H1 (cell line): ENCODE measurements around the gene SCNM1. TPM values are rescaled to one million over a fixed set of nuclear protein-coding genes. Genes with fewer than 3 reads are reported as not detected.

Experiments
- CTCF ChIA-PET: fragments of 300-600 bp; sonication (Branson Sonifier 250); formaldehyde crosslinking; loops from one replicate; lab custom pipeline; 2021; ENCODE audit not compliant: partially characterized antibody; lab: Charles Lee
- POLR2A ChIA-PET: fragments of 300-600 bp; sonication (Branson Sonifier 250); formaldehyde crosslinking; loops from one replicate; lab custom pipeline; 2021; ENCODE audit warnings: inconsistent platforms; ENCODE audit not compliant: partially characterized antibody; lab: Charles Lee
- DNase-seq, 2 experiments: peaks; one replicate each; pipeline versions ENCODE4 v3.0.0 to v3.0.0-alpha.2; 2010 to 2022; ENCODE audit warnings: low spot score in 2 of 2, low read depth in 1 of 2, mixed read lengths in 1 of 2
- FAIRE-seq: peaks from 2 replicates; lab custom pipeline; 2011; peaks lifted over from hg19 to GRCh38; lab: Jason Lieb, UNC
- H2AFZ ChIP-seq: 2 replicates; pipeline ENCODE4 v1.8.1; 2012; ENCODE audit warnings: low read length, inconsistent platforms
- H2AK5ac ChIP-seq: 2 replicates; pipeline ENCODE4 v1.6.1; 2013; ENCODE audit warnings: low read depth, low read length
- H2BK120ac ChIP-seq: replicated peaks from 2 replicates; pipeline ENCODE3; 2013; ENCODE audit warnings: low read depth, low read length, inconsistent platforms
- H2BK12ac ChIP-seq: 2 replicates; pipeline ENCODE4 v1.6.1; 2013; ENCODE audit warnings: low read depth, low read length
- H2BK15ac ChIP-seq: 2 replicates; pipeline ENCODE4 v1.6.1; 2013; ENCODE audit warnings: low read length
- H2BK20ac ChIP-seq: 2 replicates; pipeline ENCODE4 v1.6.1; 2013; ENCODE audit warnings: low read length
- H2BK5ac ChIP-seq: 2 replicates; pipeline ENCODE4 v1.6.1; 2013; ENCODE audit warnings: low read depth, low read length
- H3K14ac ChIP-seq: 2 replicates; pipeline ENCODE4 v1.6.1; 2013; ENCODE audit warnings: inconsistent platforms; ENCODE audit not compliant: insufficient read length
- H3K18ac ChIP-seq: 2 replicates; pipeline ENCODE4 v1.6.1; 2013; ENCODE audit warnings: low read length; ENCODE audit errors: extremely low read depth
- H3K23ac ChIP-seq: 2 replicates; pipeline ENCODE4 v1.6.1; 2013; ENCODE audit warnings: inconsistent platforms; ENCODE audit not compliant: insufficient read length
- H3K23me2 ChIP-seq: 2 replicates; pipeline ENCODE4 v1.6.1; 2013; ENCODE audit warnings: low read depth, low read length
- H3K27ac ChIP-seq: 2 replicates; pipeline ENCODE4 v1.6.1; 2011; ENCODE audit warnings: low read depth, low read length, inconsistent platforms
- H3K27me3 ChIP-seq, 4 experiments: replicated peaks in 1 of 4; 1 replicate in 1 of 4; 2 replicates in 3 of 4; pipeline versions ENCODE4 v1.6.1 to v1.8.1; 2011 to 2013; ENCODE audit warnings: low read length in 3 of 4, mild to moderate bottlenecking in 3 of 4, inconsistent platforms in 2 of 4, mixed read lengths in 2 of 4, moderate library complexity in 1 of 4; ENCODE audit not compliant: control insufficient read depth in 3 of 4, insufficient read depth in 3 of 4; ENCODE audit errors: extremely low read depth in 1 of 4
- H3K36me3 ChIP-seq, 4 experiments: 2 replicates each; pipeline versions ENCODE4 v1.6.1 to v1.8.1; 2011 to 2013; ENCODE audit warnings: mild to moderate bottlenecking in 4 of 4, low read length in 3 of 4, moderate library complexity in 2 of 4, control low read depth in 1 of 4, inconsistent platforms in 1 of 4; ENCODE audit not compliant: insufficient read depth in 4 of 4, control insufficient read depth in 2 of 4
- H3K4ac ChIP-seq: replicated peaks from 2 replicates; pipeline ENCODE3; 2013; ENCODE audit warnings: low read length, low read depth, mixed read lengths, inconsistent platforms; ENCODE audit not compliant: insufficient read length
- H3K4me1 ChIP-seq, 4 experiments: replicated peaks in 1 of 4; 1 replicate in 1 of 4; 2 replicates in 3 of 4; pipeline versions ENCODE4 v1.6.1 to v1.8.1; 2011 to 2013; ENCODE audit warnings: low read length in 3 of 4, inconsistent platforms in 2 of 4, mixed read lengths in 1 of 4; ENCODE audit not compliant: insufficient read depth in 4 of 4, control insufficient read depth in 3 of 4
- H3K4me2 ChIP-seq, 2 experiments: 2 replicates each; pipeline versions ENCODE4 v1.6.1 to v1.8.1; 2011 to 2013; ENCODE audit warnings: low read depth in 2 of 2, low read length in 2 of 2, control low read depth in 1 of 2, inconsistent platforms in 1 of 2, mild to moderate bottlenecking in 1 of 2; ENCODE audit not compliant: insufficient read depth in 1 of 2
- H3K4me3 ChIP-seq, 4 experiments: fragments of 200-600, 300-600 bp in 1 of 4; sonication (generic), shearing (Covaris generic), sonication (Bioruptor Twin) in 1 of 4; 2 replicates each; pipeline versions ENCODE4 v1.5.1 to v1.8.1; 2011 to 2016; ENCODE audit warnings: low read length in 4 of 4, low read depth in 3 of 4, control low read depth in 2 of 4, inconsistent platforms in 2 of 4, mild to moderate bottlenecking in 2 of 4, mixed read lengths in 1 of 4, moderate library complexity in 1 of 4; ENCODE audit not compliant: insufficient read depth in 2 of 4; ENCODE audit errors: extremely low read depth in 1 of 4
- H3K56ac ChIP-seq: replicated peaks from 2 replicates; pipeline ENCODE3; 2013; ENCODE audit warnings: low read depth, mild to moderate bottlenecking, mixed read lengths, low read length, inconsistent platforms; ENCODE audit not compliant: insufficient read length
- H3K79me1 ChIP-seq: 2 replicates; pipeline ENCODE4 v1.6.1; 2013; ENCODE audit warnings: low read depth, low read length, control low read depth
- H3K79me2 ChIP-seq, 2 experiments: 2 replicates each; pipeline versions ENCODE4 v1.6.1 to v1.8.1; 2012 to 2013; ENCODE audit warnings: low read length in 2 of 2, mild to moderate bottlenecking in 2 of 2, inconsistent platforms in 1 of 2; ENCODE audit not compliant: insufficient read depth in 2 of 2, control insufficient read depth in 1 of 2
- H3K9ac ChIP-seq, 4 experiments: replicated peaks in 1 of 4; 1 replicate in 1 of 4; 2 replicates in 3 of 4; pipeline versions ENCODE4 v1.6.1 to v1.8.1; 2011 to 2013; ENCODE audit warnings: low read depth in 3 of 4, low read length in 3 of 4, control low read depth in 2 of 4, mild to moderate bottlenecking in 2 of 4, moderate library complexity in 2 of 4, inconsistent platforms in 1 of 4; ENCODE audit errors: extremely low read depth in 1 of 4
- H3K9me3 ChIP-seq, 2 experiments: 2 replicates each; pipeline versions ENCODE4 v1.6.1 to v1.8.1; 2012 to 2013; ENCODE audit warnings: mild to moderate bottlenecking in 2 of 2, moderate library complexity in 2 of 2, control low read depth in 1 of 2, inconsistent platforms in 1 of 2, low read depth in 1 of 2, low read length in 1 of 2, mixed read lengths in 1 of 2; ENCODE audit not compliant: insufficient read depth in 2 of 2
- H4K20me1 ChIP-seq, 2 experiments: replicated peaks in 1 of 2; 2 replicates each; pipeline versions ENCODE3 to v1.8.1; 2011 to 2013; ENCODE audit warnings: inconsistent platforms in 2 of 2, low read length in 2 of 2, mild to moderate bottlenecking in 1 of 2; ENCODE audit not compliant: insufficient read depth in 2 of 2, control insufficient read depth in 1 of 2
- H4K5ac ChIP-seq: 2 replicates; pipeline ENCODE4 v1.6.1; 2013; ENCODE audit warnings: low read length, low read depth, mixed read lengths, inconsistent platforms; ENCODE audit not compliant: insufficient read length
- H4K8ac ChIP-seq: 2 replicates; pipeline ENCODE4 v1.8.0; 2013; ENCODE audit warnings: mild to moderate bottlenecking, moderate library complexity, low read length, inconsistent platforms; ENCODE audit not compliant: insufficient read depth; ENCODE audit errors: extremely low read depth
- H4K91ac ChIP-seq: replicated peaks from 2 replicates; pipeline ENCODE3; 2013; ENCODE audit warnings: low read length, mixed read lengths, inconsistent platforms; ENCODE audit not compliant: insufficient read length
- CREB1 ChIP-seq: IDR thresholded peaks from 2 replicates; pipeline ENCODE4 v1.6.1; 2012; ENCODE audit warnings: inconsistent platforms
- EP300 ChIP-seq, 2 experiments: IDR thresholded peaks; 1 replicate in 1 of 2; 2 replicates in 1 of 2; pipeline ENCODE4 v1.6.1; 2011 to 2012; ENCODE audit warnings: low read depth in 2 of 2, low read length in 2 of 2, mild to moderate bottlenecking in 2 of 2, borderline replicate concordance in 1 of 2, inconsistent platforms in 1 of 2, moderate library complexity in 1 of 2
- SIN3A ChIP-seq, 2 experiments: IDR thresholded peaks in 1 of 2; conservative IDR thresholded peaks in 1 of 2; 2 replicates each; pipeline ENCODE4 v1.6.1; 2011 to 2012; ENCODE audit warnings: low read length in 2 of 2, improper control_type of control experiment in 1 of 2, low read depth in 1 of 2, mild to moderate bottlenecking in 1 of 2
- WGBS, 2 experiments: shearing (Covaris generic) in 1 of 2; methylation state at CpG; one replicate each; pipeline versions ENCODE4 v1.1.6 to v1.1.7; 2013 to 2015; ENCODE audit warnings: low lambda C conversion rate in 2 of 2, mixed read lengths in 2 of 2, inconsistent platforms in 1 of 2, low coverage in 1 of 2, missing lambda C conversion rate in 1 of 2; ENCODE audit not compliant: insufficient replicate concordance in 2 of 2, insufficient coverage in 1 of 2, insufficient read length in 1 of 2; ENCODE audit errors: extremely low coverage in 1 of 2, missing lambda C conversion rate in 1 of 2; 5-methylcytosine and 5-hydroxymethylcytosine counted together
- polyA plus RNA-seq, 7 experiments: library from polyadenylated mRNA; depleted of rRNA in 3 of 7; stranded (reverse) in 5 of 7; unstranded in 2 of 7; fragments of >200 nt in 5 of 7; fragments of 200-250 nt in 2 of 7; gene quantifications; 1 replicate in 5 of 7; 2 replicates in 1 of 7; 4 replicates in 1 of 7; pipeline versions ENCODE4 v1.2.1 to v1.2.3, GENCODE V29; 2011 to 2013; ENCODE audit warnings: missing spikeins in 2 of 7, mixed read lengths in 2 of 7
- total RNA-seq: library from RNA; stranded (reverse); fragmentation: NEBNext Ultra II Directional; extraction: Animal tissue kit (Norgen Biotek cat#: 25700); gene quantifications from 2 replicates; pipeline ENCODE4 v1.2.1, GENCODE V29; 2021

SCNM1 gene
- total and polyA plus RNA-seq, 2 of the 8 experiments (the other 6 are each of a cell fraction or from before 2014, with no cell fraction given) = 13.6 to 46.2 TPM

DNA sequence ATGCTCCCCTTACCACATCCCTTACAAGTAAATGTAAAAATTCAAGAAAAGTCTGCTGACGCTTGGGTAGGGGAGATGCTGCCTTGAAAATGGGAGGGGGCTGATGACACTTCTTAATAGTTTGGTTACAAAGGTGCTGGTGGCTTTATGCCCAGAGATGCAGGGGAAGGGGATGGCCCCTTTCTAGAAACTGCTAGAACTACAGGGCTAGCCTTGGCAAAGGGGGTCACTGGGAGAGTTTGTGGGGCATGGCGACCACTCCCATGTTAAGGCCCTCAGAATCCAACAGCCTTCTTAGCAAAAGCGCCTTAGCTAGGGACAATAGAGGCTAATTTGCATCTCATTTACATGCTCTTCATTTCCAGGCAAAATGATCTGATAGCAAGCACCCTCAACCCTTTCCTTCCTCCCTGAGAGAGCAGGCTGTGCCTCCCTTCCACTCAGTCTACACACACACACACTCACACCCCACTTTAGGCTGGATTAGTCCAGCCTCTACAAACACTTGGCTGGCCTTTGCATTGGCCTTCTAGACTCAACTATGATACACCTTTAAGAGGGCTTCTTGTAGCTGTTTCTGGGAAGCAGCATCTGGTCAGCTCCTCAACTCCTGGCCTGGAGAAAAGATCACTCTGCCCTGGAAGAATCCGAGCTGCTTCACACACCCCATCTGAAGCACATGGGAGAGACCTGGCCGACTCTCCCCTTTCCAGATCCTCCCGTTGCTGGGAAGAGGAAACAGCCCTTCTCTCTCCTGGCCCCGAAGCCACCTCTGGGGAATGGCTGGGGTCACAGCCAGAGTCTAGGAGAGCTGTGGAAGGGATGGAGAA lies 21.3 kb upstream of the SCNM1 start:
- no peaks in the 10 kb centered on the region for H3K79me2 ChIP-seq
- no peak overlapping the region for H4K8ac ChIP-seq
- CTCF ChIA-PET = interaction anchor here (0.7 to 4.7 kb wide), 11 partner anchors 10 to 63 kb away, joined by 3 to 54 read pairs (median 5); partner anchors contain the start of gene TNFAIP8L2
- DNase-seq (no peak), FAIRE-seq (no peak)
- no peaks in the 10 kb centered on the region for H3K9me3 ChIP-seq
- H4K5ac ChIP-seq = no peak overlapping the region
- peak overlapping the region; percentile 17 for H3K18ac ChIP-seq
- H2BK5ac ChIP-seq = peak overlapping the region; percentile 47; the same call in 1 of the 2 replicates
- H3K4me2 ChIP-seq = peak overlapping the region; percentile 98 to 100
- peaks cover 5% of the 10 kb centered on the region; the same call in 1 of the 2 replicates for H3K79me1 ChIP-seq
- TF ChIP-seq SIN3A (conservative IDR thresholded peaks at IDR 0.05 in 1 of 2, IDR thresholded peaks at IDR 0.05 in 1 of 2; ENCODE audit: low read depth in 1 of 2, low read length in 2 of 2) = 0 out of 4 replicates have a peak, but pooled peaks of 1 of the 2 experiments have one; percentile 19
- no peak for TF ChIP-seq CREB1
- no peak for TF ChIP-seq EP300 (IDR thresholded peaks at IDR 0.05; ENCODE audit: borderline replicate concordance in 1 of 2, low read depth in 2 of 2, low read length in 2 of 2)
- peak overlapping the region; percentile 51; the same call in 1 of the 2 replicates for H2BK12ac ChIP-seq
- H3K56ac ChIP-seq = no peak overlapping the region
- peaks cover 16% of the 10 kb centered on the region for H3K23me2 ChIP-seq
- H2BK20ac ChIP-seq = no peak overlapping the region; the same call in 1 of the 2 replicates
- H3K9ac ChIP-seq = 0 out of 7 replicates have a peak overlapping the region, but pooled peaks of 1 of the 4 experiments have one; percentile 42
- H3K36me3 ChIP-seq = no peaks in the 10 kb centered on the region; a peak in 2 of 8 replicates
- H3K27ac ChIP-seq = no peak overlapping the region
- H3K23ac ChIP-seq = no peak overlapping the region
- H2BK120ac ChIP-seq = no peak overlapping the region
- H3K4me1 ChIP-seq = peaks cover 15 to 31% (median 21%) of the 10 kb centered on the region in 4 experiments
- no peak overlapping the region for H4K91ac ChIP-seq
- no peak overlapping the region for H2AFZ ChIP-seq
- peak overlapping the region; percentile 81; the same call in 1 of the 2 replicates for H2BK15ac ChIP-seq
- 58% methylated on average over 6 of the region's 7 CpGs; no CpG with 5 or more reads in 1 of the 2 experiments for WGBS, 2 experiments
- H3K14ac ChIP-seq = no peak overlapping the region
- peak overlapping the region; percentile 81 to 88 (median 85); a peak in 6 of 8 replicates for H3K4me3 ChIP-seq
- no peaks in the 10 kb centered on the region for H4K20me1 ChIP-seq
- POLR2A ChIA-PET = interaction anchor here (1.1 to 10.7 kb wide), 6 partner anchors 11 to 183 kb away, joined by 3 to 124 read pairs (median 5); partner anchors contain the start of genes LYSMD1, SCNM1 and TNFAIP8L2
- H2AK5ac ChIP-seq = peak overlapping the region; percentile 20; the same call in 1 of the 2 replicates
- H3K4ac ChIP-seq = peak overlapping the region; percentile 11
- peaks cover 0 to 17% (median 8%) of the 10 kb centered on the region in 4 experiments; a peak in 5 of 7 replicates for H3K27me3 ChIP-seq
